B cell (primary cell): ENCODE results near the gene GPC3.

Source experiments
- EZH2 ChIP-seq: IDR thresholded peaks from 2 replicates; pipeline ENCODE4 v1.6.1; 2012; ENCODE audit warnings: borderline replicate concordance, low read depth, mild to moderate bottlenecking, moderate library complexity, low read length; ENCODE audit not compliant: insufficient read depth, poor library complexity, severe bottlenecking
- TF ChIP-seq, protein P1 (sequence below): fragments of 200-600 bp; IDR thresholded peaks from one replicate; pipeline ENCODE4 v1.8.0; 2022; ENCODE audit warnings: antibody characterized with exemption, mild to moderate bottlenecking

- TF ChIP-seq, protein P1, sequence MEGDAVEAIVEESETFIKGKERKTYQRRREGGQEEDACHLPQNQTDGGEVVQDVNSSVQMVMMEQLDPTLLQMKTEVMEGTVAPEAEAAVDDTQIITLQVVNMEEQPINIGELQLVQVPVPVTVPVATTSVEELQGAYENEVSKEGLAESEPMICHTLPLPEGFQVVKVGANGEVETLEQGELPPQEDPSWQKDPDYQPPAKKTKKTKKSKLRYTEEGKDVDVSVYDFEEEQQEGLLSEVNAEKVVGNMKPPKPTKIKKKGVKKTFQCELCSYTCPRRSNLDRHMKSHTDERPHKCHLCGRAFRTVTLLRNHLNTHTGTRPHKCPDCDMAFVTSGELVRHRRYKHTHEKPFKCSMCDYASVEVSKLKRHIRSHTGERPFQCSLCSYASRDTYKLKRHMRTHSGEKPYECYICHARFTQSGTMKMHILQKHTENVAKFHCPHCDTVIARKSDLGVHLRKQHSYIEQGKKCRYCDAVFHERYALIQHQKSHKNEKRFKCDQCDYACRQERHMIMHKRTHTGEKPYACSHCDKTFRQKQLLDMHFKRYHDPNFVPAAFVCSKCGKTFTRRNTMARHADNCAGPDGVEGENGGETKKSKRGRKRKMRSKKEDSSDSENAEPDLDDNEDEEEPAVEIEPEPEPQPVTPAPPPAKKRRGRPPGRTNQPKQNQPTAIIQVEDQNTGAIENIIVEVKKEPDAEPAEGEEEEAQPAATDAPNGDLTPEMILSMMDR, result no peak
- no peak for TF ChIP-seq EZH2
These were observed 417.3 kb downstream of the GPC3 start for GRCh38 chrX:133568109-133568508.
